Astrocyte of the spinal cord (primary cell): ENCODE data around the gene POMT2.

Source experiments
- DNase-seq: peaks from one replicate; pipeline ENCODE4 v3.0.0; 2011; ENCODE audit warnings: low read depth, low spot score
- H3K4me3 ChIP-seq: 2 replicates; pipeline ENCODE4 v1.5.1; 2011; ENCODE audit warnings: low read depth, mild to moderate bottlenecking, low read length, moderate library complexity
- in situ Hi-C: cut with HindIII; loops from 2 replicates; pipeline ENCODE4 v1.10.0; 2017; ENCODE audit warnings: low sequenced_read_pairs
- TF ChIP-seq, protein P1 (sequence below): IDR thresholded peaks from 2 replicates; pipeline ENCODE4 v1.5.1; 2012; ENCODE audit warnings: low read depth, mild to moderate bottlenecking, low read length, inconsistent platforms

POMT2 gene

DNA sequence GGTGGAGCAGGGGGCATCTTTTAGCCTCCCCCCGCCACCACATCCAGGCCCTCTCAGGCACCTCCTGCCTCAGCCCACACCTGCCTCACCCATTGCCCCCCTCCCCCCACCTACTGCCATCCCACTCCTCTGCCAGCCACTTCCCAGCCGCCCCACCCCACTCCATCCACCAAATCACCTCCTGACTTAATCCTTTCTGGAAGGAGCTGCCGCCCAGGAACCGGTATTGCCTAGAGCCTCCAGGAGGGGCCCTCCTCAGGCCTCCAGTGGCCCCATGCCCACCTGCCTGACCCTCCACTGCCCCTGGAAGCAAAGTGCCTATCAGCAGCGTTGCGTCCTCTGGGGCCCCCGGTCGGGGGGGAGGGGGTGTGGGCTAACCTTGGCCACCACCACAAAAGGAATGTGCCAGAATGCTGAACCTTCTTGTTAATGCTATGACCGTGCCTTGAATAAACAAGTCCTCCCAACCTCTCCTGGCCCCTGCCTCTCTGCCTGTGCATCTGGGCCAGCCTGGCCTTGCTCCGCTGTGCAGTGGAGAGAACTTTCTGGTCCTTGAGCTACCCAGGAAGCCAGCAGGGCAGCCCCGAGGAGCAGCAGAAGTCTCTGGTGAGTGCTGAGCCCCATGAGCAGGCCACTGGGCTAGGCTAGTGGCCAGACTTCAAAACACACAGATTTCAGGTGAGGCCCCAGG lies 61.5 kb downstream of the POMT2 start:
- in situ Hi-C loops, result no loop called here
- TF ChIP-seq, protein P1, sequence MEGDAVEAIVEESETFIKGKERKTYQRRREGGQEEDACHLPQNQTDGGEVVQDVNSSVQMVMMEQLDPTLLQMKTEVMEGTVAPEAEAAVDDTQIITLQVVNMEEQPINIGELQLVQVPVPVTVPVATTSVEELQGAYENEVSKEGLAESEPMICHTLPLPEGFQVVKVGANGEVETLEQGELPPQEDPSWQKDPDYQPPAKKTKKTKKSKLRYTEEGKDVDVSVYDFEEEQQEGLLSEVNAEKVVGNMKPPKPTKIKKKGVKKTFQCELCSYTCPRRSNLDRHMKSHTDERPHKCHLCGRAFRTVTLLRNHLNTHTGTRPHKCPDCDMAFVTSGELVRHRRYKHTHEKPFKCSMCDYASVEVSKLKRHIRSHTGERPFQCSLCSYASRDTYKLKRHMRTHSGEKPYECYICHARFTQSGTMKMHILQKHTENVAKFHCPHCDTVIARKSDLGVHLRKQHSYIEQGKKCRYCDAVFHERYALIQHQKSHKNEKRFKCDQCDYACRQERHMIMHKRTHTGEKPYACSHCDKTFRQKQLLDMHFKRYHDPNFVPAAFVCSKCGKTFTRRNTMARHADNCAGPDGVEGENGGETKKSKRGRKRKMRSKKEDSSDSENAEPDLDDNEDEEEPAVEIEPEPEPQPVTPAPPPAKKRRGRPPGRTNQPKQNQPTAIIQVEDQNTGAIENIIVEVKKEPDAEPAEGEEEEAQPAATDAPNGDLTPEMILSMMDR, result no peak
- no peak overlapping the region for H3K4me3 ChIP-seq
- no peak for DNase-seq

DNA sequence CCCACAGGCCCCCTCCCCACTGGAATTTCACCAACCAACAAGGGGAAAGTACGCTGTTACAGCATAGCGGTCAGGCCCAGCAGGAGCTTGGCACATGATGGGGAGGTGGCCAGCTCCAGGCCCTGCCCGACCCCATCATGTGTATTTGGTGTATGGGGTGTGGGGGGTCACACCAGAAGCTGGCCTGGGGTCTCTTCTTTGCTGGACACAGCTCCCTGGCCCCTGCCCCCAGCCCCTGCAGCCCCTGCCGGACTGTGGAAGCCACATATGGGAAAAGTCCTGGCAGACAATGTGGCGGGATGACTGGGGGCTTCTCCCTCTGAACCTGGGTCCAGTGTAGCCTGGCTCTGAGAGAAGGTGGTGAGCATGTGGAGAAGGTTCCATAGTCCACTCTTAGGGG lies 62.1 kb downstream of the POMT2 start:
- H3K4me3 ChIP-seq, result no peak overlapping the region
- no peak for DNase-seq
- in situ Hi-C loops, result no loop called here
- TF ChIP-seq, protein P1, result no peak

DNA sequence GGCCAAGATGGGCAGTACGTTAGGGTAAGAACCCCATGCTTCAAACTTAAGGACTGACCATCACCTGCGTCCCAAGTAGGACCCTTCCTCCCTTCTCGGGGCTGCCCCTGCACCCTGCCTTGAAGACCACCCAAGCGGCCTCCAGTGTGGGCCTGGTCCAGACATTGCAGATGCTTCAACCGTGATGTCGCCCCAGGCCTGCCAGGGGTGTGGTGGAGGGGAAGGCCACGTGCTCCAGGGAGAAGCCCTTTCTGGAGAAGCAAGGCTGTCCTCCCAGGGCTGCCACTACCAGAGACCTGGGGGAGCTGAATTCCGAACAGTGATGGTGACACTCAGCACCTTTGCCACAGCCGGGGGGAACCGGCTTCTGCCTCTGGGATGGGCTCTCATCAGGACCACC lies 63.0 kb downstream of the POMT2 start:
- in situ Hi-C loops, result no loop called here
- TF ChIP-seq, protein P1, result no peak
- no peak for DNase-seq

DNA sequence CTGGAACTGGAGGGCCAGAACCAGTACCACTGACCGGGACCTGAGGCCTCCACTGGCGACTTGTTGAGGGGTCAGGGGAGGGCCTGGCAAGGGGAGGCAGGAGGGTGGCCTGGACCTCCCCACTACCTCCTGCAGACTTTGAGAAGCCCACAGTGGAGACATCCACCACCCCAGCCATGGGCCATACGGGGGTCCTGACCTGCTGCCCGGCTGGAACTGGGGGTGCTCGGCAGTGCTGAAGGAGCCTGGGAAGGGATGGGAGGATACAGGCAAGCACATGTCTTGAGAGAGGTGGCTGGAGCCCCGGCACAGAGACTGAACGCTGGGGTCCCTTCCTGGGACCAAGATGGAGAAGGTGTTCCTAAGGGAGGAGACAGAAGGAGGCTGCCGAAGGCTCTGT lies 64.0 kb downstream of the POMT2 start:
- TF ChIP-seq, protein P1, result no peak
- in situ Hi-C loops, result no loop called here
- H3K4me3 ChIP-seq, result no peak overlapping the region
- no peak for DNase-seq

More for the DNA sequence above, 63.0 kb downstream of the POMT2 start:
- H3K4me3 ChIP-seq, result no peak overlapping the region

DNA sequence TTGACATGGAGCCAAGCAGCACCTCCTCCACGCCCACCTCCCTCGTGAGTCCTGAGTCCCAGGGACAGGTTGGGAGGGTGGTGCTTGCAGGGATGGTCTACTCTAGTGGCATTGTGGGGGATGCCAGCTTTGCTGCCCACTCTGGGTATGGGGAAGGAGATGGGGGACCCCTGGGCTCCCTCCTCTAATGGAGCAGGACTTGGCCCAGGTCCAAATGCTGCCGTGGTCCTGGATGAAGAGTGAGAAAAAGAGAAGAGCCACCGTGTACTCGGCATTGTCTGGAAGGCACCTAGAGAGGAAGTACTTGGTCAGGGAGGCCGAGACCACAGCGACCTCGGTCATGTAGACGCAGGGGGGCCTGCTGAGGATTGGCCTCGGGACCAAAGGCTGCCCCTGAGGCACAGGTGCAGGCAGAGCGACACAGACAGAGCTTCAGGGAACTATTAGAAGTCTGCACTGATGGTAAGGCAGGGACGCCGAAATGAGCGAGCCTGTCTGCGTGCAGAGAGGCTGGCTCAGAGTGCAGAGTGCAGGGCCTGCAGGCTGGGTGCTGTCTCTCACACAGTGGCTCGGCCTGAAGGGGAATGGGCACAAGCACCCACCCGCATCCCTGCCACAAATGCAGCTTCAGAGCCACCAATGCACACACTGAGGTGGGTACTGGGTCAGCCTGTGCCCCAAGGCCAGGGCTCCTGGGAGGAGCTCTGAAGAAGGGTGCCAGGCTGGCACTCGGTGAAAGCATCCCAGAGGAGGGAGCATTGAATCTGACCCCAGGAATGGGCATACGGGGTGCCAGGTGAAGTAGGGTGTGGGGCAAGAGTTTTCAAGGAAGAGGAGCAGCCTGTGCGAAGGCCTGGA lies 67.1 kb downstream of the POMT2 start:
- no peak for DNase-seq
- TF ChIP-seq, protein P1, result no peak
- H3K4me3 ChIP-seq, result no peak overlapping the region
- in situ Hi-C loops, result no loop called here

DNA sequence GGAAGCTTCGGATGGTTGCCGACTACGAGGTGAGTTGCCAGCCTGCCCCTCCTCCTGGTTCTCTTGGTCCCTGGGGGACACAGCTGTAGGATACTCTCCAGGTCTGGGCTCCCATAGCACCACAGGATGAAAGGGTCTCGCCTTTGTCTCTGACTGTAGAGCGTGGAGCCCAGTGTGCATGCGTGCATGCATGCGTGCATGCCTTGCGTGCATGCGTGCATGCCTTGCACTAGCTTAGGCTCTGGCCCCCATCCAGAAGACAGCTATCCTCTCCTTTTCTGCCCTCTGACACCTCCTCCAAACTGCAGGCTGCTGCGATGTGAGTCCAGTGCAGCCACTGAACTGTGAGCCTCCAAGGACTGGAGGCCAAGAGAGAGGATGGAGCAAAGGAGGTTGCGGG lies 68.8 kb downstream of the POMT2 start:
- no peak for DNase-seq
- H3K4me3 ChIP-seq, result no peak overlapping the region
- TF ChIP-seq, protein P1, result no peak
- in situ Hi-C loops, result no loop called here
